Skeletal muscle cell (primary cell): Measurements from ENCODE around the gene ATXN7L1.

Experiments
- DNase-seq: peaks from one replicate; pipeline ENCODE4 v3.0.0-alpha.2; 2010; ENCODE audit warnings: low read depth
- H3K4me3 ChIP-seq: 2 replicates; pipeline ENCODE4 v1.5.1; 2011; ENCODE audit warnings: low read depth, mild to moderate bottlenecking, control low read depth, low read length, moderate library complexity

The ATXN7L1 gene

GRCh38 chr7:105760551-105761447 is 115.6 kb downstream of the ATXN7L1 start:
- H3K4me3 ChIP-seq = no peak overlapping the region
- DNase-seq = no peak

GRCh38 chr7:105759670-105760550 is 116.5 kb downstream of the ATXN7L1 start:
- H3K4me3 ChIP-seq = no peak overlapping the region
- no peak for DNase-seq

GRCh38 chr7:105756367-105756766 is 120.0 kb downstream of the ATXN7L1 start:
- DNase-seq = no peak
- no peak overlapping the region for H3K4me3 ChIP-seq

- no peak overlapping the region for H3K4me3 ChIP-seq
Observed at GRCh38 chr7:105752671-105753275, 123.6 kb downstream of the ATXN7L1 start.

GRCh38 chr7:105751054-105751453 is 125.3 kb downstream of the ATXN7L1 start:
- DNase-seq = no peak
- no peak overlapping the region for H3K4me3 ChIP-seq

More at GRCh38 chr7:105752671-105753275, 123.6 kb downstream of the ATXN7L1 start:
- DNase-seq = no peak

- no peak for DNase-seq
- H3K4me3 ChIP-seq = no peak overlapping the region
Observed at GRCh38 chr7:105748701-105749100, 127.7 kb downstream of the ATXN7L1 start.

- no peak overlapping the region for H3K4me3 ChIP-seq
- no peak for DNase-seq
Observed at GRCh38 chr7:105745681-105746330, 130.6 kb downstream of the ATXN7L1 start.

- H3K4me3 ChIP-seq = no peak overlapping the region
- DNase-seq = no peak
Observed at GRCh38 chr7:105744258-105744657, 132.1 kb downstream of the ATXN7L1 start.

GRCh38 chr7:105743351-105744090 is 132.9 kb downstream of the ATXN7L1 start:
- no peak overlapping the region for H3K4me3 ChIP-seq
- no peak for DNase-seq

GRCh38 chr7:105742787-105743186 is 133.6 kb downstream of the ATXN7L1 start:
- no peak for DNase-seq
- no peak overlapping the region for H3K4me3 ChIP-seq

- no peak overlapping the region for H3K4me3 ChIP-seq
- DNase-seq = no peak
Observed at GRCh38 chr7:105741982-105742381, 134.4 kb downstream of the ATXN7L1 start.

- DNase-seq = no peak
- H3K4me3 ChIP-seq = no peak overlapping the region
Observed at GRCh38 chr7:105738133-105738532, 138.3 kb downstream of the ATXN7L1 start.

- no peak overlapping the region for H3K4me3 ChIP-seq
- DNase-seq = no peak
Observed at GRCh38 chr7:105734233-105734632, 142.2 kb downstream of the ATXN7L1 start.

GRCh38 chr7:105731042-105731441 is 145.4 kb downstream of the ATXN7L1 start:
- no peak overlapping the region for H3K4me3 ChIP-seq

GRCh38 chr7:105728028-105728427 is 148.4 kb downstream of the ATXN7L1 start:
- H3K4me3 ChIP-seq = no peak overlapping the region
- DNase-seq = no peak

More at GRCh38 chr7:105731042-105731441, 145.4 kb downstream of the ATXN7L1 start:
- DNase-seq = no peak

GRCh38 chr7:105724688-105725087 is 151.7 kb downstream of the ATXN7L1 start:
- H3K4me3 ChIP-seq = no peak overlapping the region
- DNase-seq = no peak

GRCh38 chr7:105723572-105723971 is 152.8 kb downstream of the ATXN7L1 start:
- no peak for DNase-seq

GRCh38 chr7:105721571-105722104 is 154.8 kb downstream of the ATXN7L1 start:
- no peak for DNase-seq
- H3K4me3 ChIP-seq = no peak overlapping the region

More at GRCh38 chr7:105723572-105723971, 152.8 kb downstream of the ATXN7L1 start:
- H3K4me3 ChIP-seq = no peak overlapping the region
